Brain microvascular endothelial cell (primary cell): Measurements from ENCODE around the gene SHTN1.

Experiments
- DNase-seq: peaks from one replicate; pipeline ENCODE4 v3.0.0-alpha.2; 2020
- H3K27ac ChIP-seq: fragments of 250-450 bp; sonication (Bioruptor Pico); 2 replicates; pipeline ENCODE4 v1.5.1; 2020; ENCODE audit warnings: mild to moderate bottlenecking, moderate library complexity
- H3K27me3 ChIP-seq: fragments of 250-450 bp; sonication (Bioruptor Pico); replicated peaks from 2 replicates; pipeline ENCODE4 v1.5.1; 2020; ENCODE audit warnings: mild to moderate bottlenecking
- H3K36me3 ChIP-seq: fragments of 250-450 bp; sonication (Bioruptor Pico); replicated peaks from 2 replicates; pipeline ENCODE4 v1.5.1; 2020; ENCODE audit warnings: mild to moderate bottlenecking
- H3K4me3 ChIP-seq: 2 replicates; pipeline ENCODE4 v1.5.1; 2011; ENCODE audit warnings: low read depth, mild to moderate bottlenecking, control low read depth, low read length, moderate library complexity
- in situ Hi-C: cut with HindIII; loops from 2 replicates; pipeline ENCODE4 v1.10.0; 2017; ENCODE audit warnings: low sequenced_read_pairs, low pct_ligation_motif_present
- TF ChIP-seq, protein P1 (sequence below): IDR thresholded peaks from 2 replicates; pipeline ENCODE4 v1.5.1; 2011; ENCODE audit warnings: low read depth, mild to moderate bottlenecking, moderate library complexity, low read length, control low read depth, inconsistent platforms; ENCODE audit errors: missing control alignments

The SHTN1 gene

DNA sequence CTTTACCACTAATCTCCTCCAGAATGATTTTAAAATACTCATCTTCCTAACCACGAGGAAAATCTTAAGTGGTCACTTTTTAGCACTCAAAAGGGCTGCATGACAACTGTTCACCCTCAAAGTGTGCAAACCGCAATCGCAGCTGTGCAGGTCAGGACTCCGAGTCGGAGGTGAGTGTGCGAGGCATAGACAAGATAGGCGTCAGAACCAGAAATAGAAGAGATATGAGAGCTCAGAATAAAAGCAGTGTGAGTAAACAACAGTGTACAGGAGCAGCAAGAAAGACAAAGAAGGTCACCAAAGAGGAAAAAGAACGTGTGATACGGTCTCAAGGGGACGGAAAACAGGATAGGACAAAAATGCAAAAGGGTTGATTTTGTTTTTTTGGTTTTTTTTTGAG, 173.2 kb downstream of the SHTN1 start:
- Histone ChIP-seq H3K4me3 (no peak overlapping the region), H3K27ac (no peak overlapping the region), H3K27me3 (peaks cover 2% of the 10 kb centered on the region), H3K36me3 (no peaks in the 10 kb centered on the region)
- in situ Hi-C loops: no loop called here
- TF ChIP-seq, protein P1, sequence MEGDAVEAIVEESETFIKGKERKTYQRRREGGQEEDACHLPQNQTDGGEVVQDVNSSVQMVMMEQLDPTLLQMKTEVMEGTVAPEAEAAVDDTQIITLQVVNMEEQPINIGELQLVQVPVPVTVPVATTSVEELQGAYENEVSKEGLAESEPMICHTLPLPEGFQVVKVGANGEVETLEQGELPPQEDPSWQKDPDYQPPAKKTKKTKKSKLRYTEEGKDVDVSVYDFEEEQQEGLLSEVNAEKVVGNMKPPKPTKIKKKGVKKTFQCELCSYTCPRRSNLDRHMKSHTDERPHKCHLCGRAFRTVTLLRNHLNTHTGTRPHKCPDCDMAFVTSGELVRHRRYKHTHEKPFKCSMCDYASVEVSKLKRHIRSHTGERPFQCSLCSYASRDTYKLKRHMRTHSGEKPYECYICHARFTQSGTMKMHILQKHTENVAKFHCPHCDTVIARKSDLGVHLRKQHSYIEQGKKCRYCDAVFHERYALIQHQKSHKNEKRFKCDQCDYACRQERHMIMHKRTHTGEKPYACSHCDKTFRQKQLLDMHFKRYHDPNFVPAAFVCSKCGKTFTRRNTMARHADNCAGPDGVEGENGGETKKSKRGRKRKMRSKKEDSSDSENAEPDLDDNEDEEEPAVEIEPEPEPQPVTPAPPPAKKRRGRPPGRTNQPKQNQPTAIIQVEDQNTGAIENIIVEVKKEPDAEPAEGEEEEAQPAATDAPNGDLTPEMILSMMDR: no peak
- DNase-seq: no peak
